Osteoblast (primary cell): ENCODE data around the gene AMPD3. TPM values are rescaled to one million over a fixed set of nuclear protein-coding genes. Genes with fewer than 3 reads are reported as not detected.
A peak's percentile ranks its signal among the peaks of the same experiment; 100 is the strongest.

ENCODE experiments used
- DNase-seq: peaks from one replicate; pipeline ENCODE4 v3.0.0; 2011; ENCODE audit warnings: low spot score, mixed read lengths; ENCODE audit not compliant: insufficient read length; ENCODE audit errors: missing footprints
- H2AFZ ChIP-seq: 2 replicates; pipeline ENCODE4 v1.6.0; 2011; ENCODE audit warnings: mild to moderate bottlenecking, low read length
- H3K27ac ChIP-seq: 2 replicates; pipeline ENCODE4 v1.5.1; 2011; ENCODE audit warnings: mild to moderate bottlenecking, low read depth, low read length, moderate library complexity
- H3K27me3 ChIP-seq: 2 replicates; pipeline ENCODE4 v1.6.0; 2012; ENCODE audit warnings: mild to moderate bottlenecking, control low read depth, inconsistent platforms, low read length, moderate library complexity; ENCODE audit not compliant: insufficient read depth
- H3K36me3 ChIP-seq: 2 replicates; pipeline ENCODE4 v1.5.1; 2011; ENCODE audit warnings: mild to moderate bottlenecking, low read length, control low read depth, moderate library complexity; ENCODE audit not compliant: insufficient read depth
- H3K4me1 ChIP-seq: 2 replicates; pipeline ENCODE4 v1.5.1; 2011; ENCODE audit warnings: mild to moderate bottlenecking, low read length, control low read depth, moderate library complexity; ENCODE audit not compliant: insufficient read depth
- H3K4me2 ChIP-seq: 2 replicates; pipeline ENCODE4 v1.6.0; 2011; ENCODE audit warnings: mild to moderate bottlenecking, low read length; ENCODE audit not compliant: insufficient read depth
- H3K4me3 ChIP-seq: fragments of 200-600 bp; sonication (generic); 3 replicates; pipeline ENCODE4 v1.5.1; 2012; ENCODE audit warnings: mild to moderate bottlenecking, low read length, inconsistent platforms; ENCODE audit not compliant: insufficient read depth
- H3K79me2 ChIP-seq: 2 replicates; pipeline ENCODE4 v1.6.0; 2012; ENCODE audit warnings: mild to moderate bottlenecking, low read length, control low read depth, inconsistent platforms; ENCODE audit not compliant: insufficient read depth
- H3K9me3 ChIP-seq: 2 replicates; pipeline ENCODE4 v1.5.1; 2011; ENCODE audit warnings: low read depth, low read length, control low read depth
- H4K20me1 ChIP-seq: 2 replicates; pipeline ENCODE4 v1.6.0; 2012; ENCODE audit warnings: mild to moderate bottlenecking, low read length, control low read depth; ENCODE audit not compliant: insufficient read depth
- total RNA-seq: library from RNA; depleted of rRNA; stranded (reverse); fragments of >200 nt; gene quantifications from 2 replicates; pipeline ENCODE4 v1.2.3, GENCODE V29; 2012
- TF ChIP-seq, protein P1 (sequence below): IDR thresholded peaks from 2 replicates; pipeline ENCODE4 v1.5.1; 2011; ENCODE audit warnings: mild to moderate bottlenecking, low read depth, low read length, moderate library complexity; ENCODE audit errors: extremely low read depth

The AMPD3 gene
- total RNA-seq, 1 donor, result 3.6 TPM

DNA sequence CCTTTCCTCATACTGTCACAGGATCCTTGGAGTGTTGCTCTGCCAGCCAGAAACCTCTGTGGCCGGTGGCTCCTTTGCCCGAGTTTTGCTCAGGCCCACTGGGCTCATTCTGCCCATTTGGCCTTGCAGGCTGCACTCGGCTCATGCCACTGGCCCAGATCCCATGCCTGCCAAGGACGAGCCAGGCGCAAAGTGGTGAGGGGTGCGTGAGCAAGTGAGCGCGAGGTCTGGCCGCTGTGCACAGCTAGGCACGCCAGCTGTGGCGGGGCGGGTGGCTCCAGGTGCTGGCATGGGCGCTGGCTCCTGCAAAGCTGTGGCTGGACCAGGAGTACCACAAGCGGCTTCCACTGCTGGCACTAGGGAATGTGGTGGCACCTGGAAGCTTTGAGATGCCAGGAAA, 88.7 kb downstream of the AMPD3 start:
- peaks cover 17% of the 10 kb centered on the region for H3K79me2 ChIP-seq
- H3K27me3 ChIP-seq, result no peaks in the 10 kb centered on the region
- peaks cover 13% of the 10 kb centered on the region for H3K4me1 ChIP-seq
- no peak overlapping the region for H3K4me2 ChIP-seq
- H3K9me3 ChIP-seq, result no peaks in the 10 kb centered on the region
- H3K4me3 ChIP-seq, result no peak overlapping the region
- no peak overlapping the region for H3K27ac ChIP-seq
- no peaks in the 10 kb centered on the region for H3K36me3 ChIP-seq
- H2AFZ ChIP-seq, result no peak overlapping the region
- H4K20me1 ChIP-seq, result no peaks in the 10 kb centered on the region
- DNase-seq, result no peak
- TF ChIP-seq, protein P1, sequence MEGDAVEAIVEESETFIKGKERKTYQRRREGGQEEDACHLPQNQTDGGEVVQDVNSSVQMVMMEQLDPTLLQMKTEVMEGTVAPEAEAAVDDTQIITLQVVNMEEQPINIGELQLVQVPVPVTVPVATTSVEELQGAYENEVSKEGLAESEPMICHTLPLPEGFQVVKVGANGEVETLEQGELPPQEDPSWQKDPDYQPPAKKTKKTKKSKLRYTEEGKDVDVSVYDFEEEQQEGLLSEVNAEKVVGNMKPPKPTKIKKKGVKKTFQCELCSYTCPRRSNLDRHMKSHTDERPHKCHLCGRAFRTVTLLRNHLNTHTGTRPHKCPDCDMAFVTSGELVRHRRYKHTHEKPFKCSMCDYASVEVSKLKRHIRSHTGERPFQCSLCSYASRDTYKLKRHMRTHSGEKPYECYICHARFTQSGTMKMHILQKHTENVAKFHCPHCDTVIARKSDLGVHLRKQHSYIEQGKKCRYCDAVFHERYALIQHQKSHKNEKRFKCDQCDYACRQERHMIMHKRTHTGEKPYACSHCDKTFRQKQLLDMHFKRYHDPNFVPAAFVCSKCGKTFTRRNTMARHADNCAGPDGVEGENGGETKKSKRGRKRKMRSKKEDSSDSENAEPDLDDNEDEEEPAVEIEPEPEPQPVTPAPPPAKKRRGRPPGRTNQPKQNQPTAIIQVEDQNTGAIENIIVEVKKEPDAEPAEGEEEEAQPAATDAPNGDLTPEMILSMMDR, result no peak

DNA sequence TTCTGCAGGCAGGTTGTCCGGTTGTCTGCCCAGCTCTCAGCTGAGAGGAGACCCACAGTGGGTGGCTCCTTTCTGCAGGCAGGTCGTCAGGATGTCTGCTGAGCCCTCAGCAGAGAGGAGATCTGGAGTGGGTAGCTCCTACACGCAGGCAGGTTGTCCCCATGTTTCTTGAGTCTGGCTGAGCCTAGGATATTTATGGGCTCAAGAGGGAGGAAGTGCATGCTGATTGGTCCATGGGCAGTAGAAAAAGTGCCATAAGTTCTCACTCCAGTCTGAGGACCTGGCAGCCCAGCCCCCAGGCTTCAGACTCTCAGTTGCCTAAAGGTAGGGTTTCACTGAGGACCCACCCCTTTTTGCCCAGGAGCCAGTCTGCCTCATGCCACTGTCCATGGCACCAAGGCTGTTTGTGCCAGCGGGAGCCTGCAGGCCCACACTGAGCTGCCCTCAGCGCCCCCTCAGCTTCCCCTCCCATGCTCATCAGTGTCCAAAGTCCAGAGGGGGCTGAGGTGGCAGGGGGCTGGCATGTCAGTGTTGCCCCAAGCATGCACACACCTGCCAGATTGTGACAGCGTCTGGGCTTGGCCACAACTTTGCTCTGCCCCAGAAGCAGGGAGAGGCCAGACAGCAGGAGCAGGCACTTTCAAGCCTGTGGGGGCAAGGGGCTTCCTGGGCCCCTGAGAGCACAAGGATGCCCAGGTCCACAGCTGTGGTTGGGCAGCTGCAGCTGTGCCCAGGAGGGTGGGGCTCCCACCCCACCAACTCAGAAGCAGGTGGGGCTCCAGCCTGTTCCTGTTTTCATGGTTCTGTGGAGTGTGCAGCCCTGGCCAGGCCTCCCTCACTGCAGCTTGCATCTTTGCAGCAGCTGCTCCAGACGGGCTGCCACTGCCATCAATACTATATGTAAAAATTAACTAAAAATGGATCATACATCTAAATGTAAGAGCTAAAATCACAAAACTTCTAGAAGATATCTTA, 89.7 kb downstream of the AMPD3 start:
- H3K27ac ChIP-seq, result no peak overlapping the region
- no peaks in the 10 kb centered on the region for H4K20me1 ChIP-seq
- H3K4me2 ChIP-seq, result no peak overlapping the region
- no peak for DNase-seq
- H2AFZ ChIP-seq, result no peak overlapping the region
- peaks cover 12% of the 10 kb centered on the region for H3K79me2 ChIP-seq
- no peaks in the 10 kb centered on the region for H3K9me3 ChIP-seq
- TF ChIP-seq, protein P1, result no peak
- no peaks in the 10 kb centered on the region for H3K27me3 ChIP-seq
- H3K36me3 ChIP-seq, result no peaks in the 10 kb centered on the region
- peaks cover 6% of the 10 kb centered on the region for H3K4me1 ChIP-seq
- H3K4me3 ChIP-seq, result no peak overlapping the region

DNA sequence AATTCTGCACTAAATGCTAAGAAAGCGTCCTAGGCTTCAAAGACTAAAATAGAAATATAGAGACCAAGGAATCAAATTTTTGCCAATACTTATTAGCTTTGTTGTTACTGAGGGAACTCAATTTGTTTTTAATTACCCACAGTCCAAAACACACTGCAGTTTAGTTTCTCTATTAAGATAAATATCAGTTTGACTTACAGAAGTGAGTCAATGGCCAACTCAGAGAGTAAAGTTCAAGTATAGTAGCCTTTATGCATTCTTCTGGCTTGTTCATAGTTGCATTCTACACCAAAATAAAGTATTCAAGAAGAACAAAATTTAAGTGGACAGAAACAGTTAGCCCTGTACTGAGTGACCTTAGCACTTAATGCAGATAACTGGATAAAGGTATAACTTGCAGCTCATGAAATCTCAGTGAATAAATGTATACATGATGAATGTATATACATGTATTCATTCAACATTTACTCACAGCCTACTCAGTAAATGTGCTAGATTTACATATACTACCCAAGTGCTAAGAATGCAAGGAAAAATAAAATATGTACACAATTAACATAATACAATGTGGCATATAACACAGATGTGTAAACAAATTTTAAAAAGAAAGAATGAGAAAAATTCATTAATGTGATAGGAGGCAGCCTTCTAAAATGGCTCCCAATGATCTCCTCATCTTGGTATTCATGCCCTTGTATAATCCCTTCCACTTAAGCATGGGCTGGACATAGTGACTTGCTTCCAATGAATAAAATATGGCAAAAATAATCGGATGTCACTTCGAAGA, 95.6 kb downstream of the AMPD3 start:
- Histone ChIP-seq H3K79me2 (no peaks in the 10 kb centered on the region), H4K20me1 (no peaks in the 10 kb centered on the region), H3K27ac (peak overlapping the region; percentile 33), H3K4me3 (no peak overlapping the region), H2AFZ (no peak overlapping the region), H3K9me3 (no peaks in the 10 kb centered on the region), H3K36me3 (no peaks in the 10 kb centered on the region), H3K27me3 (no peaks in the 10 kb centered on the region), H3K4me2 (peak overlapping the region; percentile 66), H3K4me1 (peaks cover 10% of the 10 kb centered on the region)
- DNase-seq, result peak; percentile 82
- TF ChIP-seq, protein P1, result no peak

DNA sequence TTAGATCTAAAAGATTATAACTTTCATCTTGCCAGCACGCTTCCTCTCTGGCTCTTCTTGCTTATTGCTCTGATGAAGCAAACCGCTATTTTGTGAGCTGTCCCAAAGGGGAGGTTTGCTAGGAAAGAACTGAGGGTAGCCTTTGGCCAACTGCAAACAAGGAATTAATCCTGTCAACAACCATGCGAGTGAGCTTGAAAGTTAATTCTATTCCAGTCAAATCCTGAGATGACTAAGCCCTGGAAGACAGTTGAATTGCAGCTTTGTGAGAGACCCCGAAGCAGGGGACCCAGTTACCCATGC, 96.2 kb downstream of the AMPD3 start:
- Histone ChIP-seq H2AFZ (no peak overlapping the region), H3K79me2 (no peaks in the 10 kb centered on the region), H3K4me3 (no peak overlapping the region), H3K4me2 (no peak overlapping the region), H3K27me3 (no peaks in the 10 kb centered on the region), H3K9me3 (no peaks in the 10 kb centered on the region), H3K4me1 (peaks cover 10% of the 10 kb centered on the region), H3K36me3 (no peaks in the 10 kb centered on the region), H3K27ac (no peak overlapping the region), H4K20me1 (no peaks in the 10 kb centered on the region)
- TF ChIP-seq, protein P1, result no peak
- DNase-seq, result no peak
